ENCODE measurements around the gene VEPH1.
"Not testable (repeated sequence)": the region's sequence is repeated elsewhere in the genome, so short reads cannot be mapped to it uniquely, and the experiment has no call there.

The VEPH1 gene

DNA sequence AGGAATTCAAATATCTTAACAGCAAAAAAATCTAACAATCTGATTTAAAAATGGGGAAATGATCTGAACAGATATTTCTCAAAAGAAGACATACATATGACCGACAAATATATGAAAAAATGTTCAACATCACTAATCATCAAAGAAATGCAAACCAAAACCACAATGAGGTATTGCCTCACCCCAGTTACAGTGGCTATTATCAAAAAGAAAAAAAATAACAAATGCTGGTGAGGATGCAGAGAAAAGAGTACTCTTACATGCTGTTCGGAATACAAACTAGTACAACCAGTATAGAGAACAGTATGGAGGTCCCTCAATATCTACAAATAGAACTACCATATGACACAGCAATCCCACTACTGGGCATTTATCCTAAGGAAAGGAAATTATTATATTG is 152.6 kb downstream of the VEPH1 start:
- not testable (repeated sequence) for DNase-seq (ENCODE audit: low read depth, low spot score)

DNA sequence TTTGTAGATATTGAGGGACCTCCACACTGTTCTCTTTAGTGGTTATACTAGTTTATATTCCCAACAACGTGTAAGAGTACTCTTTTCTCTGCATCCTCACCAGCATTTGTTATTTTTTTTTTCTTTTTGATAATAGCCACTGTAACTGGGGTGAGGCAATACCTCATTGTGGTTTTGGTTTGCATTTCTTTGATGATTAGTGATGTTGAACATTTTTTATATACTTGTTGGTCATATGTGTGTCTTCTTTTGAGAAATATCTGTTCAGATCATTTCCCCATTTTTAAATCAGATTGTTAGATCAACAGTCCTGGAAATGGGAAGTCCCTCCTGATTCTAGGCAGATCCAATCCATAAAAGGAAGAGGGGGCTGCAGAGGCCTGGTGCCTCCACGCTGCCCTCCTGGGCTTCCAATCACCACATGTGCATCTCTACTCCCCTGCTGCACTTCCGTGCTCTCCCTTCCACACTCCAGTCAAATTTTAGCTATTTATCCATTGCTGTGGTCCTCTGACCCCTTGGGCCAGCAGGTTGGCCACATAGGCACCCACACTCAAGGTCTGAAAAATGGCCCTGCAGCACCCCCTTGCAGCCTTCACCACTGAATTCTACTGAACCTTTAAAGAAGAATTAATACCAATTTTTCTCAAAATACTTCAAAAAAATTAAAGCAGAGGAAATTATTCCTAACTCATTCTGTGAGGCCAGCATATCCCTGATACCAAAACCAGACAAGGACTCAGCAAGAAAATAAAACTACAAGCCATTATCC is 154.7 kb downstream of the VEPH1 start:
- DNase-seq (ENCODE audit: low read depth, low spot score), result not testable (repeated sequence)

DNA sequence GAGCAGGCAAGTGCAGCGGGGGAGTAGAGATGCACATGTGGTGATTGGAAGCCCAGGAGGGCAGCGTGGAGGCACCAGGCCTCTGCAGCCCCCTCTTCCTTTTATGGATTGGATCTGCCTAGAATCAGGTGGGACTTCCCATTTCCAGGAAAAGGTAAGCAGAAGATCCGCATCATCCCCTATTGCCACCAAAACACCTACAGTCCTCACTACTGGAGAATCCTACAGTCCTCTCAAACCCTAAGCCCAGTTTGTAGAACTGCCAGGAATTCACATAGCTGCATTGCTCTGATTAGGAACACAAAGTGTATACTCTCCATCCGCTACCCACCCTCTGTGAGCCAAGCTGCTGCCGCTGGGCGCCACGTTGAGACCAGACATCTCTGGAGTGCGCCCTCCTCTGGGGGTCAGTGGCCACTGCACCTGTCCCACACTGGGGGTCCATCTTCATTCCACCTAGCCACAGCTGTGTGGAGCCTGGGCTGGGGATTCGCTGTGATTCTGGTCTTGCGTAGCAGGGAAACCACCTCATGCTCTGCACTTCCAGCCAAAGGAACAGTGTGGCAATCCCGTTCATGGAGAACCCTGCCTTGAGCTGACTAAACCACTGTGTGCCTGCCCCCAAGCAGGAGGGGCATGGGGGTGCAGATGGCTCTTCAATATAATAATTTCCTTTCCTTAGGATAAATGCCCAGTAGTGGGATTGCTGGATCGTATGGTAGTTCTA is 155.5 kb downstream of the VEPH1 start:
- DNase-seq (ENCODE audit: low read depth, low spot score), result peak; percentile 7

DNA sequence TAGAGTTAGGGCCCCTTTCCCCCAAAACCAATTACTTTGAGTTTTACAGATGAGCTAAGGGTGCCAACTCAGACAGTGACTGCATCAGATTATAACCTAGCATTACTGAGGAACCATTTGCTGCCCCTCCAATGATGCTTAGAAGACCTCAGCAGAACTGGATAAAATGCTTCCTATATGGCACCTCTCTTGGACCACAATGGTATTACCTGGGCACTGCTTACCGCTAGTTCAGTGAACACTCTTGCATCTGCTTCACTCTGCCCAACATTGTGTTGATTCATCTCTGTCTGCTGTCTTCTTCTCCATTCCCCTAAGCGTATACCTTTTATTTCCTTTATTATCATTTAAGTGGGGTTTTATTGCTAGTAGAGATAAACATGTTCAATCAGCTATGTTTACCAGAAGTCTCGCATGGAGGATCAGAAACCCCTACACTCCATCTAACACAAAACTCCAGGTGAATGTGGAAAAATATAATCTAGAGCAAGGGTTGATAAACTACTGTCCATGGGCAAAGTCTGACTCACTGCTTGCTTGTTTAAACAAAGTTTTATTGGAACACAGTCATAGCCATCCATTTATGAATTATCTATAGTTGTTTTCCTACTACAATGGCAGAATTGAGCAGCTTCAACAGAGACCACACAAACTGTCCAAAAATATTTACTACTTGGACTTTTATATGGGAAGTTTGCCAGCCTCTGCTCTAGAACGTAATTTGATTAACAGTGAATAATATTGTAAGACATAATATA is 166.8 kb downstream of the VEPH1 start:
- DNase-seq (ENCODE audit: low read depth, low spot score), result no peak

DNA sequence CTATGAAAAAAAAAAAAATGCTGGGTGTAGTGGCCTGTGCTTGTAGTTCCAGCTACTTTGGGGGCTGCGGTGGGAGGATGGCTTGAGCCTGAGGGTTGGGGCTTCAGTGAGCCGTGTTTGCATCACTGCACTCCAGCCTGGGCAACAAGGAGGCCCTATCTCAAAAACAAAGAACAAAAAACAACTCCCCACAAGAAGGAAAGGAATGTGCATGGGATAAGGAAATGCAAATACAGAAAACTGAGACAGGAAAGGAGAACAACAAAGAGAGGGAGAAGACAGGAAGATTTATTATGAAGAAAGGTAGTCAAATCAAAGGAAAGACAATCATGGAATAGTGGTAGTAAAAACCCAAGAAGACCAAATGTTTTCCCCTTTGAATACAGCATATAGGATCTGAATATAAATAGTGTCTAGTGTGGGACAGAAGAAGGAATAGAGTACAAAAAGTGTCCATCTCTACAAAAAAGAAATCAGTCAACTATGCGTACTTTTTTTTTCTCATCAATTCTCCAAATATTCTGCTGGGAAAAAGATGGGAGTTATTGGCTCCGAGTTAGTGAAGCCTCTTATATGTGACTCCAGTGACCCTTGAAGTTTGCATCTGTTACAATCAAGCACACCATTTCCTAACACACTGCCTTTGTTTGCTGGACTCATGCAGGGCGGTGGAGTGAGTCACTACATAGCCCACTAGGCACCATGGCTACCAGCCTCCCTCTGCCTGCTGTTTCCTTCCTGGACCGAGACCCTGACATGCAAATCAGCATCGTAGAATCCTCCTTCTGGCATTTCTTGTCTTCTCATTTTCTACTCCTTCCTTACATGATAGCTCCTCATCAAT is 167.8 kb downstream of the VEPH1 start:
- DNase-seq (ENCODE audit: low read depth, low spot score), result peak; percentile 60

DNA sequence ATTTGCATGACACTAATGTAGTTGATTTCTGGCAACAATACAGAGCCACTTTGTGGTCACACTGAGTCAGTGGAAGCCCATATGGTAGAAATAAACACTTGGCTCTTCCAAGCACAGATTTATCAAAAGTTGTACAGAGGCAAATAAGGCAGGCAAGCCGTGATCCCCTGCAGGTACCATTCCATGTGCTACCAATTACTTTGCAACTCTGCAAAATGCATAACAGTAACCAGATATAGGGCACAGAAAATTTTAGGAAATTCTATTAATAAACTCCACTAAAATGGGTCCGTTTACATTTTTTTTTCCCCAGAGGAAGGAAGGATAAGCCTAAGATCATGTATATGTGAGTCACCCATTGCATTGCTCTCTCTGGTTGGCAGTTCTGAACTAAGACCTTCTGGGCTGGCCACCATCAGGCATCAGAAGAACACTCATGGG is 169.6 kb downstream of the VEPH1 start:
- no peak for DNase-seq (ENCODE audit: low read depth, low spot score)

DNA sequence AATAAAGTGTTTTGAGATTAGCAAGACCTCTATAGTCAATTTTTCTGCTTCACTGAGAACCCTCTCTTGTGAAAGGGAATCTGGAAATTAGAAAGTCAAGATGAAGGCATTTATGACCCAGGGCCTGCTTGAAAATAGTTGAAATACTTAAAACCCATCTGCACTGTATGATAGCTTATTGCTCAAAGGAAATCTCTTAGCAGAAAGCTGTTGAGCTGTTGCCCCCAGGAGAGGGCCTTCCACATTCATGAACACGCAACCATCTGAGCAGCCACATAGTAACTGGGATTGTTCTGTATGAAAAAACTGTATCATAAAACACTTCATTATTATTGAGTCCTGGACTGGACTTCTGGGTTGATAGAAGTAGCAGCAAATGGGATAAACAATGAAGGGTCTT is 173.0 kb downstream of the VEPH1 start:
- DNase-seq (ENCODE audit: low read depth, low spot score), result no peak

DNA sequence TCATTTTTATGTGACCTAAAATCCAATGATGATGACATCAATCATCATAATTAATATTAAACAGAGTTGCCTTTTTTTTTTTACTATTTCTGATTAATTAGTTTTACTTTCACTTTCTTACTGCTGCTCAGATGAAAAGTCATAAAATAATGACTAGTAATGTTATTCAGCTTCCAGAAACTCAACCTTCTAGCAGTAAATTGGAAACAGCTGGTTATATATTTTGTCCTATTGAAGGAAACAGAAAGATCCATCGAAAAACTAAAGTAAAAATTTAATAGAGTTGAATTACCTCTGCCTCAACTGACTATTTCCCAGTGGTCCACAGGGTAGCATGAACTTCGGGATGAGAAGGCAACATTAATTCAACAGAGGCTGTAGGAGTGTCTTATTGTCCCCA is 173.7 kb downstream of the VEPH1 start:
- no peak for DNase-seq (ENCODE audit: low read depth, low spot score)

DNA sequence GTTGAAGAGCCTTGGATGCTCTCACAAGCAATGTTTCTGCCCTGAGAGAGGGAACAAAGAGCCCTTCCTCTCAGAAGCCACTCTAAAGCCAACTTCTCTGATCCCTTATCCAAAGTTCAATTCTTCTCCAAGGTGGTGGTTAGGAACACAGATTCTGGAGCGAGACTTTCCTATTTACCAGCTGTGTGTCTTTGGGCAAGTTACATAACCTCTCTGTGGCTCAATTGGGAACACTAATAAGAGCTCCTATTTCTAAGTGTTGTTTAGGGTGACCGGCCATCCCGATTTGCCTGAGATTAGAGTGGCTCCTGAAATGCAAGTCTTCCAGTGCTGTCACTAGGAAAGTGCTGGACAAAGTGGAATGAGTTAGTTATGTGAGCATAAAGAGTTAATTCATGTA is 175.4 kb downstream of the VEPH1 start:
- DNase-seq (ENCODE audit: low read depth, low spot score), result no peak

DNA sequence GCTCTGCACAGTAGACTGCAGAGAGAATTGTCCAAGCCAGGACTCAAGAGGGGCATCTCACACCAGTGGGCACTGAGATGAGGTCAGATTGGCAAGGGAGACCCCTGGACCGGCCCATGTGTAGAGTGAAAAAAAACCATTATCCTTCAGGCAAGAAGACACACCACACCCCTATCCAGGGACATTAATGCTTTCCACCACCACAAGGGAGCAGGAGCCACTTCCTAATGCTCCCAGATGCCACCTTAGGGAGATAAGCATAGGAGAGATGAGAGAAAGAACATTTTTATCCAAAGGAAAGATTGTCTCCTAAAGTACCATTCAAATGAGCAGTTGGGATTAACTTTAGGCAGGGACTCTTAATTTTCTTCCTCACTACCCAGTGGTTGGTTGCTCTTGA is 176.2 kb downstream of the VEPH1 start:
- no peak for DNase-seq (ENCODE audit: low read depth, low spot score)

DNA sequence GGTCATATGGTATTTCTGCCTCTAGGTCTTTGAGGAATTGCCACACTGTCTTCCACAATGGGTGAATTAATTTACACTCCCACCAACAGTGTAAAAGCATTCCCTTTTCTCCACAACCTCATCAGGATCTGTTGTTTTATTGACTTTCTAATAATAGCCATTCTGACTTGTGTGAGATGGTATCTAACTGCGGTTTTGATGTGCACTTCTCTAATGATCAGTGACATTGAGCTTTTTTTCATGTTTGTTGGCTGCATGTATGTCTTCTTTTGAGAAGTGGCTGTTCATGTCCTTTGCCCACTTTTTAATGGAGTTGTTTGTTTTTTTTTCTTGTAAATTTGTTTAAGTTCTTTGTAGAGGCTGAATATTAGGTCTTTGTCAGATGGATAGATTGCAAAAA is 178.3 kb downstream of the VEPH1 start:
- not testable (repeated sequence) for DNase-seq (ENCODE audit: low read depth, low spot score)

DNA sequence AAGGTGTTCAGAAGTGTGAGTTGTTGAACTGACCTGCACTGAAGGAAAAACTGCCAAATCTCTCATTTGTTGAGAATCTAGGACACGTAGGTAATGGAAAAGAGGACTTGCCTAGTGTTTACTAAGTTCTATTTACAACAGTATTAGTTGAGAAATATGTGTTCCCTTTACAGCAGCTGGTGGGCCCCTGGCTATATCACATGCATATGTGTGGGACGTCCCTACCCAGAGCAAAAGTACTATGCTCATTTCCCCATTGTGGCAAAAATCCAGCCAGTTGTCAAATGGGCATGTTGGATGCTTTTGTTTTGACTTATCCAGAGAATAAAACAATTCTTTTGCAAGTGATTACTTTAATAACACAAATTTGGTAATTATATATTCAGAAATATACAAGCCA is 179.9 kb downstream of the VEPH1 start:
- no peak for DNase-seq (ENCODE audit: low read depth, low spot score)

DNA sequence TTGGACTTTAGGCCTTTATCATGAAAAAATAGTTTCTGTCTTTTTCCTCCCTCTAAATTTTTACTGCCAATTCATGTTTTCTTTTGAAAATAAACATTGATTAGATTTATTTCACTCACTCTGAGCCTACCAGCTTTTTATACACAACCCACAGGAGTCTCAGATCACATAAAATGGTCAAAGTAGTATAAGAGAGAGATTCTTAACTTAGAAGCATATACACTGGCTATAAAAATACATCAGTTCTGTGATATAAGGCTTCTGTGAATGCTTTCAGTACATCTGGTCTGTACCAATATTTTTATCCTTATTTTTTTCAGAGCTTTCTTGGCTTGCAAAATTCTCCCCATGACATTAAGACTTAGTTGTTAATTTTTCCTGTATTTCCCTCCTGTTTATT is 183.5 kb downstream of the VEPH1 start:
- DNase-seq (ENCODE audit: low read depth, low spot score), result no peak

DNA sequence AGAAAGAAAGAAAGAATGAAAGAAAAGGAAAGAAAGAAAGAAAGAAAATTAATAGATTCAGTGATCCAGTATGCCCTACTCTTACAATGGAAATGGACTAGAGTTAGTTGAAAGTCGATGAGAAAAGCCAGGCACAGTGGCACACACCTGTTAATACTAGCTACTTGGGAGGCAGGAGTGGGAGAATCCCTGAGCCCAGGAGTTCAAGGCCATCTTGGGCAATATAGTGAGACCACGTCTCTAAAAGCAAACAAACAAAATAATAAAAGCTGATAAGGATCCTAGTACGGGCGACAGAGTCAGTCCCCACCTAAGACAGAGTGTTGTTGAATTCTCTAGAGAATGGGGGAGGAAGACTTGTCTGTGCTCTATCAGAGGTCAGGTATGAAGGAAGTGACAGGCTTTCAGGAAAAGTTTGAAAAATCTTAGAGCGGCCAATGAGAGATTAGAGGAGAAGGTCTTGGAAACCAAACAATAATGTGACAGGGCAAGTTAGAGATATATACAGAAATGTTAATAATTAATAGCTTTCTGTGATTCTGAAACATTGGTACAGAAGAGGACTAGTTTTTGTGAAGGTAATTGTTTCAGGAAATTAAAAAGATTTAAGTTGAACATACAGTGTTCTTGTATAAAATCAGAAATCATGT is 184.5 kb downstream of the VEPH1 start:
- DNase-seq (ENCODE audit: low read depth, low spot score), result no peak

DNA sequence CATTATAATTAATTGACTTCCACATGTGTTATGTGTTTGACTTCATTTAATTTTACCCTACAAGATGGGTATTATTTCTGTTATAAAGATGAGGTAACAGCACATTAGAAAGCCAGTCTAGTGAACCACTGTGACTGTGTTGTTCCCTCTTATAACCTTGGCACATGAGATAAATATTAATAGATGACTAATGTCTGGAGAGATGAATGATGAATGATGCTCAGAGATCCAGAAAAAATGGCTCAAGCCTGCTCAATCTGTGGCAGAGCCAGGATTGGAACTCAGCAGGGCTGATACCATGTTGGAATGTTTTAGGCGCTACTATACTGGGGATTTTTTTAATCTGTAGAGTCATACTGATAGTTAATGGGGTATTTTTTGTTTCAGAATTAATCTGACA is 185.3 kb downstream of the VEPH1 start:
- DNase-seq (ENCODE audit: low read depth, low spot score), result no peak

DNA sequence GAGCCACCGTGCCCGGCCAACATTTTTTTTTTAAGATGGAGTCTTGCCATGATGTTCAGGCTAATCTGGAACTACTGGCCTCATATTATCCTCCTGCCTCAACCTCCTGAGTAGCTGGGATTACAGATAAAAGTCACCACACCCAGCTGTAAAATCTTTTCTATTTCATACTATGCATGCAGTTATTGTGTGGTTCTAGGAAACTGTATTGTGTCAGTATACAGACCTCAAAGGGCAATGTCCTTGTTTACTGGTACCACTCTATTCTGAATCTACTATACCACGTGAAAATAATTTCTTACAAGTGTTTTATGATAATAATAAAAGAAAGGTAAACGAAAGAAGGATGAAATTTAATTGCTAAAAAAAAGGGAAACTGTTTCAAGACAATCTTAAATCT is 190.0 kb downstream of the VEPH1 start:
- no peak for DNase-seq (ENCODE audit: low read depth, low spot score)

DNA sequence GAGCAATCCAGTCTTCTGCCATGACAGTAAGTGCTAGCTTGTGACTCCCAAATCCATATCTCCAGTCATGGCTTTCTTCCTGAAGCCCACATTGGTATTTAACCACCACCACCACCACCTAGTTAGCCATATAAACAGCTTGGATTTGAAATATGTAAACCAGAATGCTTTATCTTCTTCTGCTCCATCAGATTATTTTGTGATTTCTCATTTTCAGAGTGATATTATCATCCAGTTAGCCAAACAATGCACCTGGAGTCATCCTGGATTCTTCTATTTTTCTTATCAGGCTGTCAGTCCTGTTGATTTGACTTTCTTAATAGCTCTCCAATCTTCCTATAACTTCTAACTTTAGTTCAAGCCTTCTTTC is 190.9 kb downstream of the VEPH1 start:
- DNase-seq (ENCODE audit: low read depth, low spot score), result no peak

DNA sequence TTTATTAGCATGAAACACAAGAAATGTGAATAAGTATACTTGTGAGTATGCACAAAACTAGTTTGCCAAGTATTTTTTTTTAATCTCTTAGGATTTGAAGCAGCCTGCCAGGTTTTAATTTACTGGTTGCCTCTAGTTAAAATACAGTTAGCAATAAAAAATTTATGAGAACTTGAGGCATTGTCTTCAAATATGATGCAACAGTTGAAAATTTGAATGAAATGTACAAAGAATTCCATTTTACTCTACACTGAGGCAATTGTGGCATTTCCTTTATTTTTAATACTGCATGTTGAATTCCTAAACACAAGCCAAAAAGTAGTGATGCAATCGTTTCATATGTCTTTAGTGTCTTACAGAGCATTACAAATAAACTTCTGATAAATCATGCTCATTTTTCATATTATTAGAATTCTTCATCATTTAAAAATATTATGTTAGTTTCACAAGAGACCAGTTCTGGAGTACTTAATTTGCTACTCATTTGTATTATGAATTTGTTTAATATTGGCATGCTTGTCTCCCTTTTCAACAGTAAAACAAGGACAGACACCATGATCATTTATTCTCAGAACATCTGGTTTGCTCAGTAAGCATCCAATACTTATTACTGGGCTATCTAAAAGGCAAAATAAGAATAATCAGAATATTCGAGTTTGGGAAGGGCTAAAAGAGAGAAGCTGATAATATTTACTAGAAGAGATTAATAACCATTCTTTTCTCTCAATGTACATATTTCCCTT is 191.4 kb downstream of the VEPH1 start:
- no peak for DNase-seq (ENCODE audit: low read depth, low spot score)

DNA sequence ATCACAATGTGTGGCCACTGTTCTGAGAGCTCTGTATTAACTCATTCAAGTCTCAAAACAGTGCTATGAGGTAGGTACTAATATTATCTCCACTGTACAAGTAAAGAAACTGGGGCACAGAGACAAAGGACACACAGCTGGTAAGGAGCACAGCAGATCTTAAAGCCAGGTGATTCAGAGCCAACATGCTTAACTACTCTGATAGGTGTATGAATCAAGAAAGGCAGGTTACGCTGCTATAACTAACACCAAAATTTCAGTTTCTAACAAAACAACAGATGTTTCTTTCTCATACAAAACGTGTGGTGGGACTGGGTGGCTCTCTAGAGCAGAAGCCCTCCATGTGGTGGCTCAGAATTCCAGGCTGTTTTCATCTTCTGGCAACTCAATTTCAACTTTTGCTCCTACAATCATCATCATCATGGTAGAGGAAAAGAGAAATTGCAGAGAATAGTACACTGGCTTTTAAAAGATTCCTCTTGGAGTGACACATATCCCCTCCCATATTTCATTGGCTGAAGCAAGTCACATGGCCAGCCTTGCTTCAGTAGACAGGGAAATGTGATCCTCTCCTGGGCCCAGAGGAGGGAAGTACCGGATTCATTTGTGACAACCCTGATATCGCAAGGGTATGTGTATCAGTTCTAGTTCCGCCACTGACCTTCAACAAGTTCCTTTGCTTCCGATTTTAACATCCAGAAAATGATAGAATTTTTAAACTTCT is 192.7 kb downstream of the VEPH1 start:
- no peak for DNase-seq (ENCODE audit: low read depth, low spot score)

DNA sequence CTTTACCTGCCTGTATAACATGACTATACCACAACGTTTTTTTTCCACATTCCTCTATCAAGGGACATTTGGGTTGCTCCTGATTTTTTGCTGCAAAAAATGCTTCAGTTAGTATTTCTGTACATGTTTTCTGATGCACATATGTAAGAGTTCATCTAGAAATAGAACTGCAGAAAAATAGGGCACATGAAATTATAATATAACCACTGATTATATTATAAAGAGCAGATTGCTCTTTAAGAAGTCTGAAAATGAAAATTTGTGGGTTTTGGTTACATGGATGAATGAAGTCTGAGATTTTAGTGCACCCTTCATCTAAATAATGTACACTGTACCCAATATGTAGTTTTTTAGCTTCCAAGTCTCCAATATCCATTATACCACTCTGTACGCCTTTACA is 196.7 kb downstream of the VEPH1 start:
- DNase-seq (ENCODE audit: low read depth, low spot score), result no peak

All from iPS DF 19.7 (cell line).